NB4 (cell line): Measurements from ENCODE around the gene GABRB2.

Source experiments
- DNase-seq: peaks from one replicate; pipeline ENCODE4 v3.0.0; 2010; ENCODE audit warnings: low read depth
- H3K4me3 ChIP-seq: one replicate; pipeline ENCODE4 v1.5.1; 2011; ENCODE audit warnings: mild to moderate bottlenecking, low read depth, low read length, moderate library complexity
- CTCF ChIP-seq: IDR thresholded peaks from one replicate; pipeline ENCODE4 v1.5.1; 2012; ENCODE audit warnings: low read depth, low read length
- MAX ChIP-seq: IDR thresholded peaks from 2 replicates; pipeline ENCODE4 v1.6.1; 2011; ENCODE audit warnings: low read depth, low read length
- MYC ChIP-seq: IDR thresholded peaks from 2 replicates; pipeline ENCODE4 v1.6.1; 2011; ENCODE audit warnings: low read depth, low read length
- POLR2A ChIP-seq: IDR thresholded peaks from 2 replicates; pipeline ENCODE4 v1.6.1; 2011; ENCODE audit warnings: mild to moderate bottlenecking; ENCODE audit not compliant: insufficient read length; ENCODE audit errors: extremely low read depth

Gene GABRB2

DNA sequence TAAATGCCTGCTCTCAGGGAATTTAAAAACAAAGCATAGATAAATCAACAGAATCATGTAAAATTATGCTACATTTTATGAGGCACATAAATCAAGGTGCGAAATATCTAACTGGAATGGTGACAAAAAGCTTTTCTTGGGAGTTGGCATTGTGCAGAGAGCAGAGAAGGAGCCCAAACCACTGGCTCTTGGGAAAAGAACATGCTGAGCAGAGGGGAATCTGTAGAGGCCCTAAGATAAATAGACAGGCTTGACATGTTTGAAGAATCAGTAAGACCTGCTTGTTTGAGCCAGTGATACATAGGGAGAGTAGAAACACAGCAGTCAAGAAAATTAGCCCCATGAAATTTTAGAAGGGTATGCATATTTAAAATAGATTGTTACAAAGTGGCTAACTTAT, 85.8 kb downstream of the GABRB2 start:
- no peak overlapping the region for H3K4me3 ChIP-seq
- no peak for DNase-seq
- no peak for TF ChIP-seq MYC
- TF ChIP-seq MAX: no peak
- TF ChIP-seq CTCF: no peak

- no peak for TF ChIP-seq MYC
- TF ChIP-seq MAX: no peak
- TF ChIP-seq POLR2A: no peak
- no peak for TF ChIP-seq CTCF
- DNase-seq: no peak
- no peak overlapping the region for H3K4me3 ChIP-seq
Observed at GRCh38 chr5:161446655-161447054, 99.9 kb downstream of the GABRB2 start.

- no peak for TF ChIP-seq CTCF
- TF ChIP-seq POLR2A: no peak
- TF ChIP-seq MYC: no peak
- TF ChIP-seq MAX: no peak
- DNase-seq: no peak
- H3K4me3 ChIP-seq: no peak overlapping the region
Observed at GRCh38 chr5:161442471-161442870, 104.1 kb downstream of the GABRB2 start.

- no peak for TF ChIP-seq MAX
- no peak for TF ChIP-seq MYC
- TF ChIP-seq CTCF: no peak
- TF ChIP-seq POLR2A: no peak
- H3K4me3 ChIP-seq: no peak overlapping the region
- DNase-seq: no peak
Observed at GRCh38 chr5:161432798-161433197, 113.7 kb downstream of the GABRB2 start.

GRCh38 chr5:161431963-161432362, 114.6 kb downstream of the GABRB2 start:
- H3K4me3 ChIP-seq: no peak overlapping the region
- no peak for TF ChIP-seq POLR2A
- no peak for TF ChIP-seq MAX
- TF ChIP-seq MYC: no peak
- TF ChIP-seq CTCF: no peak
- no peak for DNase-seq

GRCh38 chr5:161421067-161421466, 125.5 kb downstream of the GABRB2 start:
- TF ChIP-seq MAX (no peak), MYC (no peak), CTCF (no peak), POLR2A (no peak)
- DNase-seq: no peak
- H3K4me3 ChIP-seq: no peak overlapping the region
